Measurements from ENCODE around the gene FTSJ3.
"Not testable (repeated sequence)": the region's sequence is repeated elsewhere in the genome, so short reads cannot be mapped to it uniquely, and the experiment has no call there.

The FTSJ3 gene, protein sequence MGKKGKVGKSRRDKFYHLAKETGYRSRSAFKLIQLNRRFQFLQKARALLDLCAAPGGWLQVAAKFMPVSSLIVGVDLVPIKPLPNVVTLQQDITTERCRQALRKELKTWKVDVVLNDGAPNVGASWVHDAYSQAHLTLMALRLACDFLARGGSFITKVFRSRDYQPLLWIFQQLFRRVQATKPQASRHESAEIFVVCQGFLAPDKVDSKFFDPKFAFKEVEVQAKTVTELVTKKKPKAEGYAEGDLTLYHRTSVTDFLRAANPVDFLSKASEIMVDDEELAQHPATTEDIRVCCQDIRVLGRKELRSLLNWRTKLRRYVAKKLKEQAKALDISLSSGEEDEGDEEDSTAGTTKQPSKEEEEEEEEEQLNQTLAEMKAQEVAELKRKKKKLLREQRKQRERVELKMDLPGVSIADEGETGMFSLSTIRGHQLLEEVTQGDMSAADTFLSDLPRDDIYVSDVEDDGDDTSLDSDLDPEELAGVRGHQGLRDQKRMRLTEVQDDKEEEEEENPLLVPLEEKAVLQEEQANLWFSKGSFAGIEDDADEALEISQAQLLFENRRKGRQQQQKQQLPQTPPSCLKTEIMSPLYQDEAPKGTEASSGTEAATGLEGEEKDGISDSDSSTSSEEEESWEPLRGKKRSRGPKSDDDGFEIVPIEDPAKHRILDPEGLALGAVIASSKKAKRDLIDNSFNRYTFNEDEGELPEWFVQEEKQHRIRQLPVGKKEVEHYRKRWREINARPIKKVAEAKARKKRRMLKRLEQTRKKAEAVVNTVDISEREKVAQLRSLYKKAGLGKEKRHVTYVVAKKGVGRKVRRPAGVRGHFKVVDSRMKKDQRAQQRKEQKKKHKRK

DNA sequence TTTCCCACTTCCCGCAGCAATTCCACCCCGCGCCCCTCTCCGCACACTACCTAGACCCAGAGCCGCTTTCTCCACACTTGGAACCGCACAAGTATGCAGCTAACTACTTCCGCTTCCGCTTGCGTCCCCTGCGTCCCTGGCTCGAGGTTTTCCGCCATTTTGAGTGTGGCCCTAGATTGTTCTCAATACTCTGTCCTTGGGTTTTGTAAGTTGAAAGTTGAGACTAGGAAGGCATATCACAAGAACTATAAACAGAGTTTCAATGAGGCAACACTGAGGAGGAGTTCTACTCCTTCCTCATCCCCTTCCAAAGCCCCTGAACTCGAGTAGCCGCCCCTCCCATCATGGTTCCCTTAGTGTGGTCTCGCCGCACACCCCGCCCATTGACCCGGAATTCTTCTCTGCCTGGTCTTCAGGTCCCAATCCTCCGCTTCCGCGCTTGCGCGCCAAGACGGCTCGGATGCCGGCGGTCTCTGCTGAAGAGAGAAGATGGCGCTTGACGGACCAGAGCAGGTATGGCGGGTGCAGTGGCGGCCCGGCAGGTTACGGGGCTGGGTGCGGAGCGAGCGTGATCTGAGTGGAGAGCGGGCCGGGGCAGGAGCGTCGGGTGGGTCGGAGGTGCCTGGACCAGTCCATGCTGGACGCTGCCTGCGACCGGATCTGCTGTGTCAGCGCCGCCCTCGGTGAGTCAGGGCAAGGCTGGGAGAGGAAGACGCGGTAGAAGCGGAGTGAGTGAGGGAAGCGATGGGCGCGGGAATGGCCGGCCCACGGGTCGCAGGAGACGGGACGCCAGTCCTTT is at the start of gene FTSJ3, which contains the start of gene PSMC5:
TSS of gene FTSJ3 (minus strand) at position 662 of the 799 bp plus-strand sequence. CDS start 761 bp downstream, outside the sequence.
TSS of gene PSMC5 (plus strand) at position 430 of the 799 bp plus-strand sequence. CDS start at position 490, 60 bp downstream.
- peak; percentile 83 to 85 for DNase-seq (ENCODE audit: low read depth in 2 of 2)

DNA sequence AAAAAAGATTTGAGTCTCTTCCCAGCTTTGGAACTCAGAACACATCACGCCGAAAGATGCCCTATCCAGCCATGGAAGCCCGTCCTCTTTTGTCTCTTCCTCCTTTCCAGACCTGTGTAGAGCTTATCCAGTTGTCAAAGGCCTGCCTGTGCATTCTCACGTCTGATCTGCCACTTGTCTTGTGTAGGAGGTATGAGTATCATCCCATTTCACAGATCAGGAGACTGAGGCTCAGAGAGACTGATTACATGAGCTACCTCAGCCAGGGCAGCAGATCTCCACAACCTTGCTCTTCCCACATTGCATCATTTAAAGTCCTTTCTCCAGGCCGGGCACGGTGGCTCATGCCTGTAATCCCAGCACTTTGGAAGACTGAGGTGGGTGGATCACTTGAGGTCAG is 47.2 kb upstream of the FTSJ3 start:
- DNase-seq (ENCODE audit: low read depth in 2 of 2) = not testable (repeated sequence)

DNA sequence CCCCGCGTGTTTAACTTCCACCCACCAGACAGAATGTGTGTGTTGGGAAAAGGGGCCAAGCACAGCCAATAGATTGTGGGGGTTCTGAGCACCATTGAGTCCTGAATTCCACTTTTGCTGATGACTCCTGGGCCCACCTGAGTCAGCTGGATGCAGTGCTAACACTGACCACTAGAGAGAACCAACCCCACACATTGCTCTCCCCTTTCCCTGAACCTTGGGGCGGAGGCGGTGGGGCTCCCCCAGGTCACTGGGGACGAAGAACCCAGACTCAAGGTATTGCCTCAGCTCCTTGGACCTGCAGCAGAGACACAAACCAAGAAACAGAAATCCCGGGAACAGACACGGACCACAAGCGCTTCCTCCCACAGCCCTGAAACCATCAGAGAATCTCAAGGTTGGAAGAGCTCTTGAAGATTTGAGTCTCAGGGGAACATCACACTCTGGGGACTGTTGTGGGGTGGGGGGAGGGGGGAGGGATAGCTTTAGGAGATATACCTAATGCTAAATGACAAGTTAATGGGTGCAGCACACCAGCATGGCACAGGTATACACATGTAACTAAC is 46.7 kb upstream of the FTSJ3 start:
- not testable (repeated sequence) for DNase-seq (ENCODE audit: low read depth in 2 of 2)

DNA sequence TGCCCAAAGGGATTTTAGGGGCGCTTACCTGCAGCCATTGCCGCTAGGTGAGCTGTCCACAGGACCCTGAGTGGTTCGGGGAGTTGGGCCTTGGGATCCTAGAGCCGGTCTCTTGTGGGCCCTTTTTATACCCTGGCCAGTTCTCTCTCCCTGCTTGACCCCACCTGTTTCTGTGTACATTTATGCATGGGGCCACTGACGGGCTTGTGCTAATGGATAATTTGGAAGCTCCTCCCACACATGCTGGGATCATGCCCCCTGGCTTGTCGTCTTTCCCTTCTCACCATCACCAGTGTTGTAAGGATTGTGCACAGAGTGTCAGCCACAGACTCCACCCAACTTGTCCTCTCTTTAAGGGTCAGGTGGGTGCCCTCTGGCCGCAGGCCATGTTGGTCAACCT is 46.1 kb upstream of the FTSJ3 start, which contains the start of gene CSH2:
TSS of gene CSH2 (minus strand) at position 101 of the 400 bp plus-strand sequence. CDS start at position 38, 63 bp downstream.
- DNase-seq (ENCODE audit: low read depth in 2 of 2) = not testable (repeated sequence)

DNA sequence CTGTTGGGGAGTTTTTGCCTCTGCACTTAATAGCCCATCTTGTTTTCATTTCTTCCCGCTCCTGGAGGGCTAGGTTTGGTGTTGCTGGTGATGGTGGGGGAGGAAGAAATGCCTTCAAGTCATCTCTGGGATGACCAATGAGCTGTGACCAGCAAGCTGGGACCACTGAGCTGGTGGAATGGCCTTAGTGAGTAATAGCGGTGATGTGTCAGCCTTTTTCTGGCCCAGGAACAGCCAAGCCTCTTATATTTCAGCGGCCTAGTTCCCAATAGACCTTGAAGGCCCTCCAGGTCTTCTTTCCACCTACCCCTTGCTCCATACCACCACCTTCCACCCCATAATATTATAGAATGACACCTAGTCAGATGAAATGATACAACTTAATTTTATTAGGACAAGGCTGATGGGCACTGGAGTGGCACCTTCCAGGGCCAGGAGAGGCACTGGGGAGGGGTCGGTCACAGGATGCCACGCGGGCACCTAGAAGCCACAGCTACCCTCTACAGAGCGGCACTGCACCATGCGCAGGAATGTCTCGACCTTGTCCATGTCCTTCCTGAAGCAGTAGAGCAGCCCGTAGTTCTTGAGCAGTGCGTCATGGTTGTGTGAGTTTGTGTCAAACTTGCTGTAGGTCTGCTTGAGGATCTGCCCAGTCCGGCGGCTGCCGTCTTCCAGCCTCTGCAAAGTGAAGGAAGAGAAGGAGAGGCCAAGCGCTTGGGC is 44.3 kb upstream of the FTSJ3 start:
- not testable (repeated sequence) for DNase-seq (ENCODE audit: low read depth in 2 of 2)

DNA sequence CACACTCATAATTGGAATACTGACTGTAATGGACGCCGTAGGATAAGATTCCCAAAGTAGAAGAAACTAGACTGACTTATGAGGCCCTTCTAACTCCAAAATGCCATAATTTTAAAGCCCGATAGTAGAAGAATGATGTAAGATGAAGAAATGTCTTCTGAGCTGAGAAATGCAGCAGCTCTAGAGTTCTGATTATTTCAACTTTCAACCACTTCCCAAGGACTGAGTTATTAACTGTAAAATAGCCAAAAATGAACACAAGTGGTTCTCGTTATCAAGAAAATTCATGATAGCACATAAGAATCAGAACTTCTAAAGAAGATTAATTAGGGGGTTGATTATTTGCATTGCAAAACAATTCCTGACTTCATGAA is 42.8 kb upstream of the FTSJ3 start:
- DNase-seq (ENCODE audit: low read depth in 2 of 2) = not testable (repeated sequence)

DNA sequence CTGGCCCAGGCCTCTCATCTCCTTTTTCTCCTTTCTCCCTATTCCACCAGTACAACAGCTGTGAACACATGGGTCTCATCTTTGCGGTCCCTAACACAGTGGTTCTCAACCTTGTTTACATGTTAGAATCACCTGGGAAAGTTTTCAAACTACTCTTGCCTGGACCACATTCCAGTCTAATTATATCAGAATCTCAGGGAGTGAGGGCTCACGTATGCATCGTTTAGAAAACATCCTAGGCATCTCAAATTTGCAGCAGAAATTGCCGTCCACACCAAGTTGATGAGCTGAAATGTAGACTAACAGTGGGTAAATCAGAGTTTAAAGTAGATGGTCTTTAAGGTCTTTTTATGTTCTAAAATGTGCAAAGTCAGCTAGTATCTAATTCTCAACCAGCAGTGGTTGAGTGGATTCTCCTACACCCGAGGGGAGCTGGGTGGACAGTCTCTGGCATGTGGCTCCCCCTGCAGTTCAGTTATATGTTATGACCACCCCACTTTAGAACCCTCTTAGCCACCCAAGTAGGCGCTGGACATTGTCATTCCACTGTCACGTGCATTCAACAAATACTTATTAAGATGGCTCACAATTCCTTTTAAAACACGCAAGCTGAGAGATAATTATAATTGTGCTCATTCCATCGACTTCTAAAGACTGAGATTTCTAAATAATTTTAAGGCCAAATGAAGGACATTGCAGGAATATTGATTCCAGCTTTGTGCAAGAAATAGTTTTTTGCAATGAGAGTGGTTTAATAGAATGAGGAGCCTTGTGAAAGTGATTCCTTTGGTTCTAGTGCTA is 42.2 kb upstream of the FTSJ3 start:
- not testable (repeated sequence) for DNase-seq (ENCODE audit: low read depth in 2 of 2)

DNA sequence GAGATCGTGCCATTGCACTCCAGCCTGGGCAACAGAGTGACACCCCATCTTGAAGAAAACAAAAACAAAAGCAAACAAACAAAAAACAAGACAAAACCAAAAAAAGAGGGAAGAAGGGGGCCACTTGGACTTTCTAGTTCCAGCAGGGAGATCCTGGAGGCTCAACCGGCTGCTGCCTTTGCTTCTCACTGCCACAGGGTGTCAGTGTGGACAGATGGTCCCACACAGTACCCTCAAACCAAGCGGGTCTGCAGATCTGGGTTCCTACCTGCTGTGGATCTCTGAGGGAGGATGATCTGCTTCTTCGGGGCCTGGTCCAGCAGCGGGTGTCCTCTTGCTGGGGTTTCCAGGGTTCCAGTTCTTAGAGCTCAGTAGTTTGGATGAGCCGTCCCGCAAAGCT is 39.2 kb upstream of the FTSJ3 start:
- not testable (repeated sequence) for DNase-seq (ENCODE audit: low read depth in 2 of 2)

DNA sequence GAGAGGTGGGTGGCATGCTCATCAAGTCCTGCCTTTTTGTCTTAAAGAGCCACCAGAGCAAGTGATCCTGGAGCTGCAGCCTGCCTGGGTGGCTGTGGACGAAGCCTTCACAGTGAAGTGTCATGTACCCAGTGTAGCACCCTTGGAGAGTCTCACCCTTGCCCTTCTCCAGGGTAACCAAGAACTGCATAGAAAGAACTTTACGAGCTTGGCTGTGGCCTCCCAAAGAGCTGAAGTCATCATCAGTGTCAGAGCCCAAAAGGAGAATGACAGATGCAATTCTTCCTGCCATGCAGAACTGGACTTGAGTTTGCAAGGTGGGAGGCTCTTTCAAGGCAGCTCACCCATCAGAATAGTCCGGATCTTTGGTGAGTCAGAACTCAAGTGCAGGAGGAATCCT is 31.8 kb upstream of the FTSJ3 start:
- no peak for DNase-seq (ENCODE audit: low read depth in 2 of 2)

DNA sequence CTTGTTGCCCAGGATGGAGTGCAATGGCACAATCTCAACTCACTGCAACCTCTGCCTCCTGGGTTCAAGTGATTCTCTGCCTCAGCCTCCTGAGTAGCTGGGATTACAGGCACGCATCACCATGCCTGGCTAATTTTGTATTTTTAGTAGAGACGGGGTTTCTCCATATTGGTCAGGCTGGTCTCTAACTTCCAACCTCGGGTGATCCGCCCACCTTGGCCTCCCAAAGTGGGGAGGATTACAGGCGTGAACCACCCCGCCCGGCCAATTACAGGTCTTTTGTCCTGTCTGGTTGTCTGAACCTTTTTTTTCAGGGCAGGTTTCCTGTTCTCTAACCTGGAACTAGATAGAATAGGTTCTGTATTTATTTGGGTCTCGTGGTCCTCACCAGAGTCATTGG is 29.0 kb upstream of the FTSJ3 start:
- not testable (repeated sequence) for DNase-seq (ENCODE audit: low read depth in 2 of 2)

DNA sequence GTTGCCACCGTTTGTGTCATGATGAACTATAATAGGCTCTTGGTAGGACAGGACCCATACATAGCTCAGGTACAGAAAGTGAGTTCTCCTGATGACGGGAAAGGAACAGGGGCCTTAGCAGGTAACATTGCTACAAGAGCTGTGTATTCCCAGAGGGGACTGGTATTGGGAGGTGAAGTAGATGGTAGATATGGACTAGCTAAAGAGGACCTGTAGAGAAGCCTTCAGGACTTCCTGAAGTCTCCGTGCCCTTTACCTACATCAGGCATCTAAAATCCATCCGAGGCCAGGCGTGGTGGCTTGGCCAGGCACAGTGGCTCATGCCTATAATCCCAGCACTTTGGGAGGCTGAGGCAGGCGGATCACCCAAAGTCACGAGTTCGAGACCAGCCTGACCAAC is 27.7 kb upstream of the FTSJ3 start:
- no peak for DNase-seq (ENCODE audit: low read depth in 2 of 2)

DNA sequence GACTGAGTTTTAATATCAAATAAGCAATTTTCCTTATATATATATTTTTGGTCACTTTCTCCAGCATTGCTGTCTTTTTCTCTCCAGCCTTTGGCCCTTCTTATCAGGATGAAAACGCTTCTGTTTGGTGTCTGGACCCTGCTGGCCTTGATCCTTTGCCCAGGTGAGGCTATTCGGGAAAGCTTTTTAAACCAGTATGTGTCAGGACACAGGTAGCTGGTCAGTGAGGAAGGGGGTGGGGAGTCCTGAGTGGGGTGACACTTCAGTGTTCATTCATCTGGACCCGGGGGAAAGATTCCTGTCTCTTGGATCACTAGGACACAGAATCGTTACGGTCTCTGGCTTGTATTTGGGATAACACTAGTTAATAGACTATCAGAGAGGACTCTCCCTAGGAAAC is 27.2 kb upstream of the FTSJ3 start:
- DNase-seq (ENCODE audit: low read depth in 2 of 2) = no peak

DNA sequence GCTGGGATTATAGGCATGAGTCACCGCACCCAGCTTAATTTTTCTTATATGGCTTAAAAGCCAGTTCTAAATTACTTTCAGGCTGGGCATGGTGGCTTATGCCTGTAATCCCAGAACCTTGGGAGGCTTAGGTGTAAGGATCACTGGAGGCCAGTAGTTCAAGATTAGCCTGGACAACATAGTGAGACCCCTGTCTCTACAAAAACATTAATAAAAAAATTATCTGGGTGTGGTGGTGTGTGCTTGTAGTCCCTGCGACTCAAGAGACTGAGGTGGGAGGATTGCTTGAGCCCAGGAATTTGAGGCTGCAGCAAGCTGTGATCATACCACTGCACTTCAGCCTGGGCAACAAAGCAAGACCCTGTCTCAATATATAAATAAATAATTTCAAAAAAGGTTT is 25.8 kb upstream of the FTSJ3 start:
- no peak for DNase-seq (ENCODE audit: low read depth in 2 of 2)

DNA sequence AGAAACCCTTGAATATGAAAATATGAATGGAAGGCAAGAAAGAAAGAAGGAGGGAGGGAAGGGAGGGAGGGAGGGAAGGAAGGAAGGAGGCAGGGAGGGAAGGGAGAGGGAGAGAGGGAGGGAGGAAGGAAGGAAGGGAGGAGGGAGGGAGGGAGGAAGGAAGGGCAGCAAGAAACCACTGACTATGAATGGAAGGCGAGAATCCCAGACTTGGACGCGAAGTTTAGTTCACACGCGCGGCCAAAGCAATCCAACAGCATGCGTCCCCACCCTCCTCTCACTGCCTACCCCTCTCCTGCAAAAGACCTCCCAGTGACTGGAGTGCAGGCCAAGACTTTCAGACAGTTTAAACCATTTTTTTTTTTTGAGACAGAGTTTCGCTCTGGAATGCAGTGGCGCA is 22.9 kb upstream of the FTSJ3 start:
- DNase-seq (ENCODE audit: low read depth in 2 of 2) = no peak

DNA sequence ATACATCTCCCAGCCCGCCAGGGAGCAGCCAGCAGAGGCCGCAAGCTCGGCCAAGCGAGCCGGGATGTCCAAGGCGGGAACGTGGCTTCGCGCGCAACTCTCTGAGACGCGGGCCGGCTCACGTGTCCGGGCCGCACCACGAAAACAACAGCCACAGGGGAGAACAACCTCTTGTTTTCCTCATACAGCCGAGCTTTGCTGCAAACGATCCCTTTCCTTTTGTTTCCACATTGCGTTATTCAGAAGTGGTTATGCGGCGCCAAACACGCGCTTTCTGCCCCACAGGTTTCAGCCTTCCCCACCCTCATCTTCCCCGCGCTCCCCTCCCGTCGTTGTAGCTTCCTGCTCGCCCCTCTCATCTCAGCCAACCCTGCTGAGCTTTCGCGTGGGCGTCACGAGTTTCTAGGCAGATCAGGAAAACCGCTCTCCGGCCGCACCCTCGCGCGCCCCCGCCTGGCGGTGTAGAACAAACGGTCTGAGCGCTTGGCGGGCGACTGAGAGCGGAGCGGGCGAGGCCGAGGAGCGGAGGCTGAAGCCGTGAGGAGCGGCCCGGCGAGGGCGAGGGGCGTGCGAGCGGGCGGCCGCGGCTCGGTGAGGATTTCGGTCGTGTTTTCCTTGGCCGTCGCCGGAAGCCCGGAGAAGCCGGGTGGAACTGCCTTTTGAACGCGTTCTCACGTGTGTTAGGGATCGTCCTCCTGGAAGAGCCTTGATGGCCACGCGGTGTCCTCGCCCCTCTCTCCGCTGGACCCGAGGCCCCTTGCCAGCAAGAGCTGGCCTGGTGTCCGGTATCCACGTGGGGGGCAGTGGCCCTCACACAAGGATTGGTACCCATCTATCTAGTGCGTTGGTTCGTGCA is 21.6 kb upstream of the FTSJ3 start:
- DNase-seq (ENCODE audit: low read depth in 2 of 2) = peak; percentile 90 to 95

DNA sequence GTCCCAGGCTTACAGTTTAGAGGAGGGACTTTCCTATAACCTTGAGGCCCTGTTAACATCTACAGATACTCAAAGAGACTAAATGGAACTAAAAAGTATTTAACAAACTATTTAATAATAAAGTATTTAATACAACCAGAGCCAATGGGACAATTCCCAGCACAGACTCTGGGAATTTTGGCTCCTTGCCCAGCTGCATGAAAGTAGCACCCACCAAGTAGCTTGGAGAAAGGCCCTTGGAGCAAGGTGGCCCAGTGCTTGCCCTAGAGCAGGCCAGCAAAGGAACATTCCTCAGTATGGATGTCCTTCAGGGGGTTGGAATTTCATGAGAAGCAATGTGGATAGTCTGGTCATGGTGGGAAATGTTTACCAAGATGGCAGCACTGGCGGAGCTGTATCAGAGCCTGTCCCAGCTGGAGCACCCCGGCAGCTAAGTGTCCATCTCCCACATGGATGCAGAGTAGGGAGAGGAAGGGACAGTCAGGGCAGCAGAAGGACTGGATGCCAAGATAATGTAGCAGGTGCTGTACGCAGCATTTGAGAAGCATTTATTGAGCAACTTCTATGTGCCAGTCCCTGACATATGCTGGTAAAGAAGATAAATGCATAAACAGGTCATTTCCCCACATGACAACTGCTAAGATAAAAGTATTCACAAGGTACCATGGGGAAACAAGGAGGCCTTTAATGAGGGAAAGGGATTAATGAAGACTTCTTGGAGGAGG is 20.2 kb upstream of the FTSJ3 start:
- no peak for DNase-seq (ENCODE audit: low read depth in 2 of 2)

DNA sequence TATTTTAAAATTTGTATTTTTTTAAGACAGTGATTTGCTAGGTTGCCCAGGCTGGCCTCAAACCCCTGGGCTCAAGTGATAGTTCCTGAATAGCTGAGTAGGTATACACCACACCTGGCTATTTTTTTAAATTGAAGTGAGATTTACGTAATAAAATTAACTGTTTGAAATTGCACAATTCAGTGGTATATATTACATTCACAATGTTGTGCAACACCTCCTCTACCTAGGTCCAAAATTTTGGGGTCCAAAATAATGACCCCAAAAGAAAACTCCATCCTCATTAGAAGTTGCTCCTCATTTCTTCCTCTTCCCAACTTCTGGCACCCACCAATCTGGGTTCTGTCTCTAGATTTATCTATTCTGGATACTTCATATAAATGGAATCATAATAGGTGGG is 18.0 kb upstream of the FTSJ3 start:
- no peak for DNase-seq (ENCODE audit: low read depth in 2 of 2)
